Loucy (cell line): ENCODE measurements around the gene SRRD.
"Not testable (repeated sequence)": the region's sequence is repeated elsewhere in the genome, so short reads cannot be mapped to it uniquely, and the experiment has no call there.

Source experiments
- H2AFZ ChIP-seq: fragments of 200-600 bp; sonication (generic); 2 replicates; pipeline ENCODE4 v1.6.0; 2016; ENCODE audit warnings: antibody characterized with exemption, mild to moderate bottlenecking, low read length, moderate library complexity
- H3F3A ChIP-seq: fragments of 200-600 bp; 2 replicates; pipeline ENCODE4 v1.6.0; 2016; ENCODE audit warnings: antibody characterized with exemption, low read depth, mild to moderate bottlenecking
- H3K27me3 ChIP-seq: fragments of 200-600 bp; sonication (generic); 2 replicates; pipeline ENCODE4 v1.6.1; 2014; ENCODE audit warnings: low read length, mild to moderate bottlenecking; ENCODE audit not compliant: insufficient read depth, poor library complexity, severe bottlenecking
- H3K36me3 ChIP-seq: fragments of 200-600 bp; sonication (generic); 2 replicates; pipeline ENCODE4 v1.6.1; 2016; ENCODE audit warnings: low read length; ENCODE audit not compliant: insufficient read depth
- H3K4me1 ChIP-seq: fragments of 200-600 bp; sonication (generic); 2 replicates; pipeline ENCODE4 v1.5.1; 2014; ENCODE audit warnings: low read length, mild to moderate bottlenecking; ENCODE audit not compliant: insufficient read depth, poor library complexity, severe bottlenecking
- H3K4me2 ChIP-seq: fragments of 200-600 bp; sonication (generic); 2 replicates; pipeline ENCODE4 v1.6.0; 2014; ENCODE audit warnings: antibody characterized with exemption, low read length, low read depth, mild to moderate bottlenecking; ENCODE audit not compliant: poor library complexity, severe bottlenecking
- H3K4me3 ChIP-seq: fragments of 200-600 bp; sonication (generic); 2 replicates; pipeline ENCODE4 v1.5.1; 2014; ENCODE audit warnings: low read length, mild to moderate bottlenecking, mixed read lengths; ENCODE audit not compliant: poor library complexity, severe bottlenecking
- H3K79me2 ChIP-seq: fragments of 200-600 bp; sonication (generic); 2 replicates; pipeline ENCODE4 v1.6.1; 2014; ENCODE audit warnings: low read length; ENCODE audit not compliant: insufficient read depth
- H3K9ac ChIP-seq: fragments of 200-600 bp; sonication (generic); 2 replicates; pipeline ENCODE4 v1.6.0; 2014; ENCODE audit warnings: mild to moderate bottlenecking, low read depth, low read length, moderate library complexity; ENCODE audit not compliant: poor library complexity, severe bottlenecking
- H3K9me2 ChIP-seq: fragments of 200-600 bp; sonication (generic); replicated peaks from 2 replicates; pipeline ENCODE4 v1.6.1; 2016; ENCODE audit warnings: low read depth, low read length, mixed read lengths
- H3K9me3 ChIP-seq: fragments of 200-600 bp; sonication (generic); 2 replicates; pipeline ENCODE4 v1.6.1; 2014; ENCODE audit warnings: mild to moderate bottlenecking, antibody characterized with exemption, low read length, low read depth; ENCODE audit not compliant: insufficient read depth
- H4K20me1 ChIP-seq: fragments of 200-600 bp; sonication (generic); 2 replicates; pipeline ENCODE4 v1.6.0; 2014; ENCODE audit warnings: antibody characterized with exemption, low read length, mild to moderate bottlenecking; ENCODE audit not compliant: insufficient read depth, poor library complexity, severe bottlenecking
- CTCF ChIP-seq: fragments of 200-600 bp; sonication (generic); conservative IDR thresholded peaks from 2 replicates; pipeline ENCODE4 v1.5.1; 2014; ENCODE audit warnings: mild to moderate bottlenecking, antibody characterized with exemption, low read length
- EZH2phosphoT487 ChIP-seq: fragments of 200-600 bp; IDR thresholded peaks from 2 replicates; pipeline ENCODE4 v1.6.1; 2018; ENCODE audit warnings: antibody characterized with exemption, mild to moderate bottlenecking, moderate library complexity, borderline replicate concordance

SRRD gene

GRCh38 chr22:26437694-26438392 lies 45.8 kb upstream of the SRRD start:
- no peak for TF ChIP-seq EZH2phosphoT487
- TF ChIP-seq CTCF, result no peak
- Histone ChIP-seq H3K79me2 (no peaks in the 10 kb centered on the region), H3K27me3 (no peaks in the 10 kb centered on the region), H3K4me1 (no peaks in the 10 kb centered on the region), H3F3A (no peaks in the 10 kb centered on the region), H3K9me3 (no peaks in the 10 kb centered on the region), H3K4me2 (no peak overlapping the region), H3K9ac (no peak overlapping the region), H4K20me1 (no peaks in the 10 kb centered on the region), H3K4me3 (no peak overlapping the region), H3K9me2 (no peaks in the 10 kb centered on the region), H2AFZ (no peak overlapping the region), H3K36me3 (no peaks in the 10 kb centered on the region)

DNA sequence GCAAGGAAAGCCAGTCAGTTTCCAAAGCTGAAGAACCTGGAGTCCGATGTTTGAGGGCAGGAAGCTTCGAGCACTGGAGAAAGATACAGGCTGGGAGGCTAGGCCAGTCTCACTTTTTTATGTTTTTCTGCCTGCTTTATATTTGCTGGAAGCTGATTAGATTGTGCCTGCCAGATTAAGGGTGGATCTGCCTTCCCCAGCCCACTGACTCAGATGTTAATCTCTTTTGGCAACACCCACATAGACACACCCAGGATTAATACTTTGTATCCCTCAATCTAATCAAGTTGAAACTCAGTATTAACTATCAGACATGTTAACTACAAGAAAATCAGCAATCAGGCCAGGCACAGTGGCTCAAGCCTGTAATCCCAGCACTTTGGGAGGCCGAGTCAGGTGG lies 44.9 kb upstream of the SRRD start:
- H3K9me3 ChIP-seq, H3K79me2 ChIP-seq, H3K36me3 ChIP-seq, H3K4me2 ChIP-seq, H3K4me1 ChIP-seq, H3F3A ChIP-seq, H3K27me3 ChIP-seq, H3K4me3 ChIP-seq, H2AFZ ChIP-seq, H3K9ac ChIP-seq, H3K9me2 ChIP-seq, H4K20me1 ChIP-seq: not testable (repeated sequence)

DNA sequence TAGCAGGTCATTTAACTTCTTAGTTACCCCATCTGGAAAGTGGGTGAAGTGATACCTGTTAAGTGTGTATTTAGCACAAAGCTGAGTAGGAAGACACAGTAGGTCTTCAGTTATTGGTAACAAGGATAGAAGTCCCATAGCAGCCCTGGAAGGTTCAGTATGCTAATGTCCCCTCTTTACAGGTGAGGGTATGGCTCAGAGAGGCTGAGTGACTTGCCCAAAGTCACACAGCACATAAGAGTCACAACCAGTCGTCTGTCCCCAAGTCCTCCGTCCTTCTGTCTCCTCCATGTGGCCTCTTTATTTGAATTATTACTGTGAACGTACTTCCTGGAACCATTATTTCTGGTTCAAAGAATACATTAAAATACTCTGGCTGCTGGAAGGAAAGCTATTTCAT lies 44.1 kb upstream of the SRRD start:
- Histone ChIP-seq H3K79me2 (no peaks in the 10 kb centered on the region), H3K36me3 (no peaks in the 10 kb centered on the region; the same call in 1 of the 2 replicates), H3K27me3 (no peaks in the 10 kb centered on the region), H3K4me3 (no peak overlapping the region), H3F3A (no peaks in the 10 kb centered on the region), H3K9ac (no peak overlapping the region), H3K4me2 (no peak overlapping the region), H3K9me3 (no peaks in the 10 kb centered on the region), H3K9me2 (no peaks in the 10 kb centered on the region), H2AFZ (no peak overlapping the region), H4K20me1 (no peaks in the 10 kb centered on the region), H3K4me1 (no peaks in the 10 kb centered on the region)
- TF ChIP-seq CTCF (no peak), EZH2phosphoT487 (no peak)
